Tibial nerve (tissue), 4 donors: ENCODE measurements around the gene LSR. TPM values are rescaled to one million over a fixed set of nuclear protein-coding genes. Genes with fewer than 3 reads are reported as not detected.

ENCODE experiments used
- DNase-seq, 2 donors: peaks; one replicate each; pipeline ENCODE4 v3.0.0-alpha.2; 2019; ENCODE audit warnings: low spot score in 2 of 2
- H3K27ac ChIP-seq, 4 donors: fragments of 200-600 bp; sonication (generic) in 3 of 4; one replicate each; pipeline ENCODE4 v1.5.1; 2017 to 2019; ENCODE audit warnings: mild to moderate bottlenecking in 1 of 4
- H3K27me3 ChIP-seq, 2 donors: fragments of 200-600 bp; sonication (generic) in 1 of 2; one replicate each; pipeline versions ENCODE4 v1.5.1 to v1.6.0; 2017 to 2019
- H3K36me3 ChIP-seq, 3 donors: fragments of 200-600 bp; sonication (generic); one replicate each; pipeline ENCODE4 v1.5.1; 2018 to 2019
- H3K4me1 ChIP-seq, 4 donors: fragments of 200-600 bp; sonication (generic) in 3 of 4; one replicate each; pipeline ENCODE4 v1.5.1; 2017 to 2019
- H3K4me3 ChIP-seq, 4 donors: fragments of 200-600 bp; sonication (generic) in 3 of 4; one replicate each; pipeline ENCODE4 v1.5.1; 2017 to 2019; ENCODE audit warnings: mild to moderate bottlenecking in 1 of 4, moderate library complexity in 1 of 4
- H3K9me3 ChIP-seq, 4 donors: fragments of 200-600 bp; sonication (generic) in 3 of 4; one replicate each; pipeline ENCODE4 v1.5.1; 2017 to 2019
- CTCF ChIP-seq, 5 experiments: fragments of 200-600 bp in 3 of 5; fragments of 450-650 bp in 2 of 5; sonication (generic) in 3 of 5; IDR thresholded peaks; one replicate each; pipeline ENCODE4 v1.5.1; 2016 to 2019; ENCODE audit warnings: antibody characterized with exemption in 5 of 5, mild to moderate bottlenecking in 3 of 5, moderate library complexity in 2 of 5
- EP300 ChIP-seq, 2 donors: sonication (generic); formaldehyde crosslinking; IDR thresholded peaks; one replicate each; pipeline ENCODE4 v1.6.1; 2017; ENCODE audit warnings: antibody characterized with exemption in 2 of 2, mild to moderate bottlenecking in 1 of 2
- POLR2A ChIP-seq, 2 donors: fragments of 450-650 bp; IDR thresholded peaks; one replicate each; pipeline ENCODE4 v1.6.1; 2017; ENCODE audit warnings: antibody characterized with exemption in 2 of 2, mild to moderate bottlenecking in 2 of 2, moderate library complexity in 2 of 2
- WGBS, 2 donors: methylation state at CpG; one replicate each; pipeline ENCODE4 v1.1.5; 2018; 5-methylcytosine and 5-hydroxymethylcytosine counted together
- total RNA-seq, 4 donors: library from RNA; depleted of rRNA; stranded (reverse); fragments of >200 nt; gene quantifications; one replicate each; pipeline ENCODE4 v1.1.0, GENCODE V29; 2016

The LSR gene
- total RNA-seq, 4 donors from 2014 or later = 3.1 to 34.9 (median 19.1) TPM

- peaks cover 0 to 69% of the 10 kb centered on the region in 2 donors for H3K27me3 ChIP-seq
- no peak overlapping the region for H3K4me3 ChIP-seq
- H3K27ac ChIP-seq = no peak overlapping the region
- H3K9me3 ChIP-seq = no peaks in the 10 kb centered on the region
- TF ChIP-seq POLR2A (IDR thresholded peaks at IDR 0.05) (no peak), EP300 (IDR thresholded peaks at IDR 0.05) (no peak), CTCF (IDR thresholded peaks at IDR 0.05) (no peak)
- no peak for DNase-seq
- no peaks in the 10 kb centered on the region for H3K36me3 ChIP-seq
- peaks cover 0 to 27% (median 3%) of the 10 kb centered on the region in 4 donors for H3K4me1 ChIP-seq
- WGBS, 2 donors = 87 to 90% methylated on average over 2 of the region's 2 CpGs
Observed at GRCh38 chr19:35297922-35298321, 49.1 kb downstream of the LSR start.

GRCh38 chr19:35298561-35298972 is 49.8 kb downstream of the LSR start:
- Histone ChIP-seq H3K4me1 (peaks cover 0 to 27% (median 3%) of the 10 kb centered on the region in 4 donors), H3K36me3 (no peaks in the 10 kb centered on the region), H3K27ac (no peak overlapping the region), H3K9me3 (no peaks in the 10 kb centered on the region), H3K4me3 (no peak overlapping the region), H3K27me3 (peaks cover 0 to 63% of the 10 kb centered on the region in 2 donors)
- WGBS, 2 donors = 90 to 93% methylated on average over 5 of the region's 5 CpGs
- TF ChIP-seq CTCF (IDR thresholded peaks at IDR 0.05) (no peak), EP300 (IDR thresholded peaks at IDR 0.05) (no peak), POLR2A (IDR thresholded peaks at IDR 0.05) (no peak)
- no peak for DNase-seq

- no peak for TF ChIP-seq POLR2A (IDR thresholded peaks at IDR 0.05)
- no peak for TF ChIP-seq CTCF (IDR thresholded peaks at IDR 0.05)
- TF ChIP-seq EP300 (IDR thresholded peaks at IDR 0.05) = no peak
- no peak overlapping the region for H3K4me3 ChIP-seq
- H3K9me3 ChIP-seq = no peaks in the 10 kb centered on the region
- H3K4me1 ChIP-seq = peaks cover 0 to 17% (median 3%) of the 10 kb centered on the region in 4 donors
- 59 to 75% methylated on average over 15 to 24 of the region's 55 CpGs for WGBS, 2 donors
- peaks cover 0 to 51% of the 10 kb centered on the region in 2 donors for H3K27me3 ChIP-seq
- no peak for DNase-seq
- peak overlapping the region in 3 of 4 donors; percentile 43 to 77 (median 56) for H3K27ac ChIP-seq
- H3K36me3 ChIP-seq = no peaks in the 10 kb centered on the region
Observed at GRCh38 chr19:35299523-35300338, 50.9 kb downstream of the LSR start.

GRCh38 chr19:35300339-35300649 is 51.5 kb downstream of the LSR start:
- no peak for DNase-seq
- no peak overlapping the region for H3K4me3 ChIP-seq
- TF ChIP-seq EP300 (IDR thresholded peaks at IDR 0.05) = no peak
- no peak for TF ChIP-seq POLR2A (IDR thresholded peaks at IDR 0.05)
- TF ChIP-seq CTCF (IDR thresholded peaks at IDR 0.05) = no peak
- peaks cover 0 to 49% of the 10 kb centered on the region in 2 donors for H3K27me3 ChIP-seq
- H3K36me3 ChIP-seq = no peaks in the 10 kb centered on the region
- H3K27ac ChIP-seq = no peak overlapping the region
- H3K4me1 ChIP-seq = peaks cover 0 to 12% (median 2%) of the 10 kb centered on the region in 4 donors
- no peaks in the 10 kb centered on the region for H3K9me3 ChIP-seq
- WGBS, 2 donors = 78 to 79% methylated on average over 10 of the region's 10 CpGs

GRCh38 chr19:35301961-35302360 is 53.2 kb downstream of the LSR start:
- H3K9me3 ChIP-seq = no peaks in the 10 kb centered on the region
- 83 to 90% methylated on average over 2 of the region's 2 CpGs for WGBS, 2 donors
- H3K4me3 ChIP-seq = no peak overlapping the region
- TF ChIP-seq CTCF (IDR thresholded peaks at IDR 0.05) = no peak
- no peak for TF ChIP-seq POLR2A (IDR thresholded peaks at IDR 0.05)
- TF ChIP-seq EP300 (IDR thresholded peaks at IDR 0.05) = no peak
- H3K27ac ChIP-seq = no peak overlapping the region
- no peaks in the 10 kb centered on the region for H3K36me3 ChIP-seq
- peaks cover 0 to 39% of the 10 kb centered on the region in 2 donors for H3K27me3 ChIP-seq
- peaks cover 0 to 8% (median 3%) of the 10 kb centered on the region in 4 donors for H3K4me1 ChIP-seq
- DNase-seq = no peak
